Small intestine (tissue), 7 donors: ENCODE results near the gene REV1. TPM values are rescaled to one million over a fixed set of nuclear protein-coding genes. Genes with fewer than 3 reads are reported as not detected.
"Not testable (repeated sequence)": the region's sequence is repeated elsewhere in the genome, so short reads cannot be mapped to it uniquely, and the experiment has no call there.

Experiments used
- DNase-seq, 2 donors: peaks; one replicate each; pipeline versions ENCODE4 v3.0.0 to v3.0.0-alpha.2; 2013
- FAIRE-seq: peaks from 2 replicates; lab custom pipeline; 2012; peaks lifted over from hg19 to GRCh38; lab: Jason Lieb, UNC
- H3K27ac ChIP-seq, 3 donors: one replicate each; pipeline ENCODE4 v1.5.1; 2013; ENCODE audit warnings: low read length in 2 of 3, mild to moderate bottlenecking in 2 of 3, control low read depth in 1 of 3, inconsistent platforms in 1 of 3, low read depth in 1 of 3, moderate library complexity in 1 of 3
- H3K27me3 ChIP-seq, 3 donors: one replicate each; pipeline ENCODE4 v1.6.1; 2013; ENCODE audit warnings: low read length in 3 of 3, inconsistent platforms in 1 of 3; ENCODE audit not compliant: control insufficient read depth in 3 of 3, insufficient read depth in 3 of 3
- H3K36me3 ChIP-seq, 3 donors: one replicate each; pipeline ENCODE4 v1.6.1; 2013; ENCODE audit warnings: low read length in 3 of 3, inconsistent platforms in 1 of 3, low read depth in 1 of 3, mild to moderate bottlenecking in 1 of 3, moderate library complexity in 1 of 3; ENCODE audit not compliant: control insufficient read depth in 3 of 3, insufficient read depth in 2 of 3
- H3K4me1 ChIP-seq, 3 donors: one replicate each; pipeline ENCODE4 v1.6.1; 2013; ENCODE audit warnings: low read length in 2 of 3, inconsistent platforms in 1 of 3, low read depth in 1 of 3, mild to moderate bottlenecking in 1 of 3, moderate library complexity in 1 of 3; ENCODE audit not compliant: control insufficient read depth in 3 of 3, insufficient read depth in 2 of 3
- H3K4me3 ChIP-seq, 3 donors: one replicate each; pipeline ENCODE4 v1.5.1; 2013; ENCODE audit warnings: low read length in 3 of 3, control low read depth in 1 of 3, inconsistent platforms in 1 of 3, low read depth in 1 of 3, mild to moderate bottlenecking in 1 of 3, moderate library complexity in 1 of 3
- H3K9me3 ChIP-seq, 2 donors: one replicate each; pipeline ENCODE4 v1.6.1; 2013; ENCODE audit warnings: low read depth in 1 of 2, low read length in 1 of 2; ENCODE audit not compliant: control insufficient read depth in 2 of 2, insufficient read depth in 1 of 2
- WGBS, 3 donors: extraction: QIAGEN DNeasy Blood & Tissue Kit; methylation state at CpG; one replicate each; pipeline ENCODE4 v1.1.7; 2013; 5-methylcytosine and 5-hydroxymethylcytosine counted together
- polyA plus RNA-seq, 4 donors: library from polyadenylated mRNA; stranded (reverse) in 3 of 4; unstranded in 1 of 4; fragments of 200-250 nt in 3 of 4; fragments of 120-200 nt in 1 of 4; gene quantifications; one replicate each; pipeline versions ENCODE4 v1.2.1 to v1.2.3, GENCODE V29; 2013
- donor health status: healthy with polysubstance abuse.
- donor health status: control.
- donor health status: control.
- donor health status: Bipolar disorder and iron deficiency.
- donor health status: healthy.

The REV1 gene
- polyA plus RNA-seq, 4 donors = 9.7 to 40.1 (median 17.8) TPM

GRCh38 chr2:99509387-99509786 is 19.6 kb upstream of the REV1 start:
- no peak for DNase-seq

GRCh38 chr2:99507937-99508818 is 18.4 kb upstream of the REV1 start:
- peak in 1 of 2 donors; percentile 30 for DNase-seq
- FAIRE-seq = no peak

More at GRCh38 chr2:99509387-99509786, 19.6 kb upstream of the REV1 start:
- H3K4me3 ChIP-seq = no peak overlapping the region
- no peaks in the 10 kb centered on the region for H3K27me3 ChIP-seq
- FAIRE-seq = no peak
- no peaks in the 10 kb centered on the region for H3K36me3 ChIP-seq
- no peaks in the 10 kb centered on the region for H3K4me1 ChIP-seq
- WGBS, 3 donors = 75 to 87% (median 85%) methylated on average over 4 of the region's 4 CpGs
- H3K9me3 ChIP-seq = no peaks in the 10 kb centered on the region
- no peak overlapping the region for H3K27ac ChIP-seq

GRCh38 chr2:99504844-99505584 is 15.2 kb upstream of the REV1 start:
- FAIRE-seq = no peak
- H3K27ac ChIP-seq = no peak overlapping the region

More at GRCh38 chr2:99507937-99508818, 18.4 kb upstream of the REV1 start:
- Histone ChIP-seq H3K27ac (no peak overlapping the region), H3K4me1 (no peaks in the 10 kb centered on the region), H3K27me3 (no peaks in the 10 kb centered on the region), H3K9me3 (no peaks in the 10 kb centered on the region), H3K36me3 (no peaks in the 10 kb centered on the region), H3K4me3 (no peak overlapping the region)
- WGBS, 3 donors = 84 to 94% (median 87%) methylated on average over 7 of the region's 7 CpGs

GRCh38 chr2:99503662-99504416 is 14.0 kb upstream of the REV1 start:
- peak overlapping the region in 2 of 3 donors; percentile 41 to 60 for H3K27ac ChIP-seq
- not testable (repeated sequence) for FAIRE-seq, H3K4me1 ChIP-seq, H3K36me3 ChIP-seq, H3K4me3 ChIP-seq, H3K9me3 ChIP-seq, H3K27me3 ChIP-seq
- DNase-seq = peak; percentile 22 to 73
- 60 to 82% (median 64%) methylated on average over 8 of the region's 8 CpGs for WGBS, 3 donors

More at GRCh38 chr2:99504844-99505584, 15.2 kb upstream of the REV1 start:
- Histone ChIP-seq H3K27me3 (no peaks in the 10 kb centered on the region), H3K4me1 (no peaks in the 10 kb centered on the region), H3K4me3 (no peak overlapping the region), H3K36me3 (no peaks in the 10 kb centered on the region), H3K9me3 (no peaks in the 10 kb centered on the region)
- DNase-seq = no peak
- 32 to 45% (median 42%) methylated on average over 4 of the region's 4 CpGs for WGBS, 3 donors

- DNase-seq (peak in 1 of 2 donors; percentile 17), FAIRE-seq (no peak)
- Histone ChIP-seq H3K27me3 (peaks cover 0 to 4% (median 0%) of the 10 kb centered on the region in 3 donors), H3K4me1 (peaks cover 0 to under 1% (median 0%) of the 10 kb centered on the region in 3 donors), H3K9me3 (no peaks in the 10 kb centered on the region), H3K27ac (no peak overlapping the region), H3K4me3 (no peak overlapping the region), H3K36me3 (no peaks in the 10 kb centered on the region)
- 23 to 70% (median 48%) methylated on average over 2 of the region's 2 CpGs for WGBS, 3 donors
Observed at GRCh38 chr2:99496021-99496420, 6.2 kb upstream of the REV1 start.

GRCh38 chr2:99495115-99495860 is 5.5 kb upstream of the REV1 start:
- 82 to 91% (median 85%) methylated on average over 4 of the region's 4 CpGs for WGBS, 3 donors
- H3K27ac ChIP-seq = no peak overlapping the region
- no peaks in the 10 kb centered on the region for H3K9me3 ChIP-seq
- DNase-seq (no peak), FAIRE-seq (no peak)
- no peaks in the 10 kb centered on the region for H3K36me3 ChIP-seq
- H3K4me3 ChIP-seq = no peak overlapping the region
- peaks cover 0 to 7% (median 0%) of the 10 kb centered on the region in 3 donors for H3K4me1 ChIP-seq
- H3K27me3 ChIP-seq = peaks cover 0 to 4% (median 0%) of the 10 kb centered on the region in 3 donors

GRCh38 chr2:99492721-99493120 is 2.9 kb upstream of the REV1 start:
- DNase-seq = no peak
- Histone ChIP-seq H3K36me3 (no peaks in the 10 kb centered on the region), H3K27me3 (no peaks in the 10 kb centered on the region), H3K27ac (no peak overlapping the region), H3K4me1 (peaks cover 0 to 7% (median 2%) of the 10 kb centered on the region in 3 donors), H3K4me3 (no peak overlapping the region), H3K9me3 (no peaks in the 10 kb centered on the region)
- FAIRE-seq = no peak
